PC-9 (cell line): Measurements from ENCODE around the gene SEMA5A.

ENCODE experiments used
- CTCF ChIP-seq: fragments of 200-600 bp; sonication (generic); conservative IDR thresholded peaks from 2 replicates; pipeline ENCODE4 v1.6.1; 2017; ENCODE audit warnings: mixed run types, antibody characterized with exemption, mild to moderate bottlenecking, moderate library complexity
- EZH2 ChIP-seq: fragments of 200-600 bp; sonication (generic); IDR thresholded peaks from 2 replicates; pipeline ENCODE4 v1.8.0; 2017; ENCODE audit warnings: antibody characterized with exemption, low read depth

- TF ChIP-seq CTCF (no peak), EZH2 (no peak)
These were observed 153.2 kb downstream of the SEMA5A start for GRCh38 chr5:9392625-9393024.
